Stimulated activated CD8-positive, alpha-beta memory T cell treated with anti-CD3 and anti-CD28 coated beads, Interleukin-15, amount 100 ng/mL, for 1 hour (primary cell): Measurements from ENCODE around the gene TMEM106C.

Experiments used
- DNase-seq: peaks from one replicate; pipeline ENCODE4 v3.0.0-alpha.2; 2020; ENCODE audit warnings: low read depth

TMEM106C gene

GRCh38 chr12:48016373-48017020 is 53.1 kb downstream of the TMEM106C start:
- DNase-seq = no peak

DNA sequence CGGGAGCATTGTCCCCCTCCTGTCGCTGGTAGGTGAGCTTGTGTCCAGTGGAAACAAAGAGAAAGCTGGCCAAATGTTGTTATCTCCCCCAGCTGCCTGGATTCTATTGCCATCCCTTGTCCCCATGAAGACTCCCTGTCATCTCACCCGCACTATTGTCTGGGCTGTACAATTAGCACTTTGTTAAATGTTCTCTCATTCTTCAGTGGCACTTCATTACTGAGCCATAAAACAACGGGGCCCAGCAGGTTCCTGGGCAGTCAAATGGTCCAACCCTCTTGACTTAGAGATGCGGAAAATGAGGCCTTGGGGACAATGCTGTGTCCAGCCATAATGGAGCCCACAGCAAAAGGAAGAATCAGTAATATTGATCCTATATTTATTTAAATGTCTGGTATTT is 54.1 kb downstream of the TMEM106C start:
- DNase-seq = no peak

GRCh38 chr12:48017921-48018617 is 54.7 kb downstream of the TMEM106C start:
- DNase-seq = no peak
